ENCODE measurements around the gene MRPL33.

Gene MRPL33

GRCh38 chr2:27799646-27800010 lies 28.1 kb downstream of the MRPL33 start:
- no peaks in the 10 kb centered on the region for H3K27me3 ChIP-seq (ENCODE audit: control insufficient read depth, insufficient read depth, low read length)
- H3K9ac ChIP-seq (ENCODE audit: low read depth, low read length), result no peak overlapping the region
- peaks cover 9% of the 10 kb centered on the region; the same call in 1 of the 2 replicates for H3K4me1 ChIP-seq (ENCODE audit: control insufficient read depth, insufficient read depth, low read length)
- no peaks in the 10 kb centered on the region for H3K36me3 ChIP-seq (ENCODE audit: control insufficient read depth, insufficient read depth, low read length)
- peak overlapping the region; percentile 78 for H3K27ac ChIP-seq (ENCODE audit: low read depth, low read length)
- no peaks in the 10 kb centered on the region for H3K9me3 ChIP-seq (ENCODE audit: control insufficient read depth, insufficient read depth, low read length)
- no peak overlapping the region for H3K4me3 ChIP-seq (ENCODE audit: low read depth, low read length)

GRCh38 chr2:27800856-27801255 lies 29.3 kb downstream of the MRPL33 start:
- H3K36me3 ChIP-seq (ENCODE audit: control insufficient read depth, insufficient read depth, low read length), result no peaks in the 10 kb centered on the region
- no peak overlapping the region for H3K4me3 ChIP-seq (ENCODE audit: low read depth, low read length)
- H3K9ac ChIP-seq (ENCODE audit: low read depth, low read length), result no peak overlapping the region
- no peaks in the 10 kb centered on the region for H3K27me3 ChIP-seq (ENCODE audit: control insufficient read depth, insufficient read depth, low read length)
- H3K4me1 ChIP-seq (ENCODE audit: control insufficient read depth, insufficient read depth, low read length), result peaks cover 9% of the 10 kb centered on the region; the same call in 1 of the 2 replicates
- no peak overlapping the region for H3K27ac ChIP-seq (ENCODE audit: low read depth, low read length)
- no peaks in the 10 kb centered on the region for H3K9me3 ChIP-seq (ENCODE audit: control insufficient read depth, insufficient read depth, low read length)

GRCh38 chr2:27802547-27802946 lies 31.0 kb downstream of the MRPL33 start:
- no peak overlapping the region for H3K4me3 ChIP-seq (ENCODE audit: low read depth, low read length)
- H3K27ac ChIP-seq (ENCODE audit: low read depth, low read length), result no peak overlapping the region
- no peaks in the 10 kb centered on the region for H3K9me3 ChIP-seq (ENCODE audit: control insufficient read depth, insufficient read depth, low read length)
- no peak overlapping the region for H3K9ac ChIP-seq (ENCODE audit: low read depth, low read length)
- H3K4me1 ChIP-seq (ENCODE audit: control insufficient read depth, insufficient read depth, low read length), result peaks cover 9% of the 10 kb centered on the region; the same call in 1 of the 2 replicates
- no peaks in the 10 kb centered on the region for H3K27me3 ChIP-seq (ENCODE audit: control insufficient read depth, insufficient read depth, low read length)
- no peaks in the 10 kb centered on the region for H3K36me3 ChIP-seq (ENCODE audit: control insufficient read depth, insufficient read depth, low read length)

GRCh38 chr2:27803046-27803445 lies 31.5 kb downstream of the MRPL33 start:
- Histone ChIP-seq H3K4me3 (ENCODE audit: low read depth, low read length) (no peak overlapping the region), H3K36me3 (ENCODE audit: control insufficient read depth, insufficient read depth, low read length) (no peaks in the 10 kb centered on the region), H3K9me3 (ENCODE audit: control insufficient read depth, insufficient read depth, low read length) (no peaks in the 10 kb centered on the region), H3K27me3 (ENCODE audit: control insufficient read depth, insufficient read depth, low read length) (no peaks in the 10 kb centered on the region), H3K4me1 (ENCODE audit: control insufficient read depth, insufficient read depth, low read length) (peaks cover 9% of the 10 kb centered on the region; the same call in 1 of the 2 replicates), H3K9ac (ENCODE audit: low read depth, low read length) (no peak overlapping the region), H3K27ac (ENCODE audit: low read depth, low read length) (no peak overlapping the region)

- H3K4me3 ChIP-seq (ENCODE audit: low read depth, low read length), result no peak overlapping the region
- H3K27ac ChIP-seq (ENCODE audit: low read depth, low read length), result no peak overlapping the region
- H3K4me1 ChIP-seq (ENCODE audit: control insufficient read depth, insufficient read depth, low read length), result peaks cover 5% of the 10 kb centered on the region; the same call in 1 of the 2 replicates
- no peaks in the 10 kb centered on the region for H3K27me3 ChIP-seq (ENCODE audit: control insufficient read depth, insufficient read depth, low read length)
- no peaks in the 10 kb centered on the region for H3K9me3 ChIP-seq (ENCODE audit: control insufficient read depth, insufficient read depth, low read length)
- H3K9ac ChIP-seq (ENCODE audit: low read depth, low read length), result no peak overlapping the region
- H3K36me3 ChIP-seq (ENCODE audit: control insufficient read depth, insufficient read depth, low read length), result no peaks in the 10 kb centered on the region
Measured at GRCh38 chr2:27804146-27804545, 32.6 kb downstream of the MRPL33 start.

- no peaks in the 10 kb centered on the region for H3K27me3 ChIP-seq (ENCODE audit: control insufficient read depth, insufficient read depth, low read length)
- H3K9me3 ChIP-seq (ENCODE audit: control insufficient read depth, insufficient read depth, low read length), result no peaks in the 10 kb centered on the region
- H3K9ac ChIP-seq (ENCODE audit: low read depth, low read length), result no peak overlapping the region
- no peaks in the 10 kb centered on the region for H3K4me1 ChIP-seq (ENCODE audit: control insufficient read depth, insufficient read depth, low read length)
- no peaks in the 10 kb centered on the region for H3K36me3 ChIP-seq (ENCODE audit: control insufficient read depth, insufficient read depth, low read length)
- no peak overlapping the region for H3K27ac ChIP-seq (ENCODE audit: low read depth, low read length)
- no peak overlapping the region for H3K4me3 ChIP-seq (ENCODE audit: low read depth, low read length)
Measured at GRCh38 chr2:27805180-27805579, 33.7 kb downstream of the MRPL33 start.

GRCh38 chr2:27806311-27807059 lies 35.0 kb downstream of the MRPL33 start:
- no peaks in the 10 kb centered on the region for H3K4me1 ChIP-seq (ENCODE audit: control insufficient read depth, insufficient read depth, low read length)
- no peak overlapping the region for H3K4me3 ChIP-seq (ENCODE audit: low read depth, low read length)
- no peaks in the 10 kb centered on the region for H3K36me3 ChIP-seq (ENCODE audit: control insufficient read depth, insufficient read depth, low read length)
- no peaks in the 10 kb centered on the region for H3K27me3 ChIP-seq (ENCODE audit: control insufficient read depth, insufficient read depth, low read length)
- H3K9me3 ChIP-seq (ENCODE audit: control insufficient read depth, insufficient read depth, low read length), result no peaks in the 10 kb centered on the region
- H3K9ac ChIP-seq (ENCODE audit: low read depth, low read length), result no peak overlapping the region
- H3K27ac ChIP-seq (ENCODE audit: low read depth, low read length), result no peak overlapping the region

GRCh38 chr2:27807476-27807875 lies 36.0 kb downstream of the MRPL33 start:
- H3K9ac ChIP-seq (ENCODE audit: low read depth, low read length), result no peak overlapping the region
- H3K4me1 ChIP-seq (ENCODE audit: control insufficient read depth, insufficient read depth, low read length), result no peaks in the 10 kb centered on the region

GRCh38 chr2:27808418-27808817 lies 36.9 kb downstream of the MRPL33 start:
- Histone ChIP-seq H3K27ac (ENCODE audit: low read depth, low read length) (no peak overlapping the region), H3K4me1 (ENCODE audit: control insufficient read depth, insufficient read depth, low read length) (no peaks in the 10 kb centered on the region), H3K9ac (ENCODE audit: low read depth, low read length) (no peak overlapping the region), H3K36me3 (ENCODE audit: control insufficient read depth, insufficient read depth, low read length) (no peaks in the 10 kb centered on the region), H3K4me3 (ENCODE audit: low read depth, low read length) (no peak overlapping the region), H3K27me3 (ENCODE audit: control insufficient read depth, insufficient read depth, low read length) (no peaks in the 10 kb centered on the region), H3K9me3 (ENCODE audit: control insufficient read depth, insufficient read depth, low read length) (no peaks in the 10 kb centered on the region)

More at GRCh38 chr2:27807476-27807875, 36.0 kb downstream of the MRPL33 start:
- Histone ChIP-seq H3K4me3 (ENCODE audit: low read depth, low read length) (no peak overlapping the region), H3K9me3 (ENCODE audit: control insufficient read depth, insufficient read depth, low read length) (no peaks in the 10 kb centered on the region), H3K36me3 (ENCODE audit: control insufficient read depth, insufficient read depth, low read length) (no peaks in the 10 kb centered on the region), H3K27ac (ENCODE audit: low read depth, low read length) (no peak overlapping the region), H3K27me3 (ENCODE audit: control insufficient read depth, insufficient read depth, low read length) (no peaks in the 10 kb centered on the region)

GRCh38 chr2:27808984-27809383 lies 37.5 kb downstream of the MRPL33 start:
- Histone ChIP-seq H3K4me1 (ENCODE audit: control insufficient read depth, insufficient read depth, low read length) (no peaks in the 10 kb centered on the region), H3K4me3 (ENCODE audit: low read depth, low read length) (no peak overlapping the region), H3K9ac (ENCODE audit: low read depth, low read length) (no peak overlapping the region), H3K9me3 (ENCODE audit: control insufficient read depth, insufficient read depth, low read length) (no peaks in the 10 kb centered on the region), H3K27ac (ENCODE audit: low read depth, low read length) (no peak overlapping the region), H3K27me3 (ENCODE audit: control insufficient read depth, insufficient read depth, low read length) (no peaks in the 10 kb centered on the region), H3K36me3 (ENCODE audit: control insufficient read depth, insufficient read depth, low read length) (no peaks in the 10 kb centered on the region)

- no peak overlapping the region for H3K4me3 ChIP-seq (ENCODE audit: low read depth, low read length)
- no peak overlapping the region for H3K27ac ChIP-seq (ENCODE audit: low read depth, low read length)
- no peaks in the 10 kb centered on the region for H3K36me3 ChIP-seq (ENCODE audit: control insufficient read depth, insufficient read depth, low read length)
- H3K9me3 ChIP-seq (ENCODE audit: control insufficient read depth, insufficient read depth, low read length), result no peaks in the 10 kb centered on the region
- H3K9ac ChIP-seq (ENCODE audit: low read depth, low read length), result no peak overlapping the region
- no peaks in the 10 kb centered on the region for H3K27me3 ChIP-seq (ENCODE audit: control insufficient read depth, insufficient read depth, low read length)
- no peaks in the 10 kb centered on the region for H3K4me1 ChIP-seq (ENCODE audit: control insufficient read depth, insufficient read depth, low read length)
Measured at GRCh38 chr2:27809761-27810241, 38.3 kb downstream of the MRPL33 start.

All from HUES48 (cell line).